Body of pancreas (tissue), 4 donors: ENCODE measurements around the gene GALE.

ENCODE experiments used
- POLR2A ChIP-seq, 3 donors: fragments of 450-650 bp; IDR thresholded peaks; one replicate each; pipeline ENCODE4 v1.6.1; 2016; ENCODE audit warnings: antibody characterized with exemption in 3 of 3, mild to moderate bottlenecking in 2 of 3
- TF ChIP-seq, protein P1 (sequence below), 7 experiments: fragments of 450-650 bp in 4 of 7; fragments of 200-600 bp in 3 of 7; sonication (generic) in 3 of 7; IDR thresholded peaks; one replicate each; pipeline ENCODE4 v1.5.1; 2016 to 2019; ENCODE audit warnings: antibody characterized with exemption in 7 of 7

DNA sequence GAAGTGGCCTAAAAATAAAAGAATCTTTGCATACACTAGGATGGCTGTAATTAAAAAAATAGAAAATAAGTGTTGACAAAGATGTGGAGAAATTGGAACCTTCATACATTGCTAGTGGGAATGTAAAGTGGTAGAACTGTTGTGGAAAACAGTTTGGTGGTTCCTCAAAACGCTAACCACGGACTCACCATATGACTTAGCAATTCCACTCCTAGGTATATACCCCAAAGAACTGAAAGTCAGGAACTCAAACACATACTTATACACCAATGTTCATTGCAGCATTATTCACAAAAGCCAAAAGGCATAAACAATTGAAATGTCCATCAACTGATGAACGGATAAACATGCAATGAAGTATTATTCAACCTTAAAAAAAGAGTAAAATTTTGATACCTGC is 35.5 kb upstream of the GALE start:
- TF ChIP-seq, protein P1, sequence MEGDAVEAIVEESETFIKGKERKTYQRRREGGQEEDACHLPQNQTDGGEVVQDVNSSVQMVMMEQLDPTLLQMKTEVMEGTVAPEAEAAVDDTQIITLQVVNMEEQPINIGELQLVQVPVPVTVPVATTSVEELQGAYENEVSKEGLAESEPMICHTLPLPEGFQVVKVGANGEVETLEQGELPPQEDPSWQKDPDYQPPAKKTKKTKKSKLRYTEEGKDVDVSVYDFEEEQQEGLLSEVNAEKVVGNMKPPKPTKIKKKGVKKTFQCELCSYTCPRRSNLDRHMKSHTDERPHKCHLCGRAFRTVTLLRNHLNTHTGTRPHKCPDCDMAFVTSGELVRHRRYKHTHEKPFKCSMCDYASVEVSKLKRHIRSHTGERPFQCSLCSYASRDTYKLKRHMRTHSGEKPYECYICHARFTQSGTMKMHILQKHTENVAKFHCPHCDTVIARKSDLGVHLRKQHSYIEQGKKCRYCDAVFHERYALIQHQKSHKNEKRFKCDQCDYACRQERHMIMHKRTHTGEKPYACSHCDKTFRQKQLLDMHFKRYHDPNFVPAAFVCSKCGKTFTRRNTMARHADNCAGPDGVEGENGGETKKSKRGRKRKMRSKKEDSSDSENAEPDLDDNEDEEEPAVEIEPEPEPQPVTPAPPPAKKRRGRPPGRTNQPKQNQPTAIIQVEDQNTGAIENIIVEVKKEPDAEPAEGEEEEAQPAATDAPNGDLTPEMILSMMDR (IDR thresholded peaks at IDR 0.05), result no peak
- no peak for TF ChIP-seq POLR2A (IDR thresholded peaks at IDR 0.05)
